GM21528 (cell line): ENCODE measurements around the gene ADAMTS8.

Experiments
- ATAC-seq: cut with Tn5 transposase; IDR thresholded peaks from one replicate; pipeline ENCODE4 v1.9.1; 2021; ENCODE audit warnings: mild to moderate bottlenecking, moderate library complexity; ENCODE audit not compliant: unreplicated experiment, low FRiP score

The ADAMTS8 gene, protein sequence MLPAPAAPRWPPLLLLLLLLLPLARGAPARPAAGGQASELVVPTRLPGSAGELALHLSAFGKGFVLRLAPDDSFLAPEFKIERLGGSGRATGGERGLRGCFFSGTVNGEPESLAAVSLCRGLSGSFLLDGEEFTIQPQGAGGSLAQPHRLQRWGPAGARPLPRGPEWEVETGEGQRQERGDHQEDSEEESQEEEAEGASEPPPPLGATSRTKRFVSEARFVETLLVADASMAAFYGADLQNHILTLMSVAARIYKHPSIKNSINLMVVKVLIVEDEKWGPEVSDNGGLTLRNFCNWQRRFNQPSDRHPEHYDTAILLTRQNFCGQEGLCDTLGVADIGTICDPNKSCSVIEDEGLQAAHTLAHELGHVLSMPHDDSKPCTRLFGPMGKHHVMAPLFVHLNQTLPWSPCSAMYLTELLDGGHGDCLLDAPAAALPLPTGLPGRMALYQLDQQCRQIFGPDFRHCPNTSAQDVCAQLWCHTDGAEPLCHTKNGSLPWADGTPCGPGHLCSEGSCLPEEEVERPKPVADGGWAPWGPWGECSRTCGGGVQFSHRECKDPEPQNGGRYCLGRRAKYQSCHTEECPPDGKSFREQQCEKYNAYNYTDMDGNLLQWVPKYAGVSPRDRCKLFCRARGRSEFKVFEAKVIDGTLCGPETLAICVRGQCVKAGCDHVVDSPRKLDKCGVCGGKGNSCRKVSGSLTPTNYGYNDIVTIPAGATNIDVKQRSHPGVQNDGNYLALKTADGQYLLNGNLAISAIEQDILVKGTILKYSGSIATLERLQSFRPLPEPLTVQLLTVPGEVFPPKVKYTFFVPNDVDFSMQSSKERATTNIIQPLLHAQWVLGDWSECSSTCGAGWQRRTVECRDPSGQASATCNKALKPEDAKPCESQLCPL

DNA sequence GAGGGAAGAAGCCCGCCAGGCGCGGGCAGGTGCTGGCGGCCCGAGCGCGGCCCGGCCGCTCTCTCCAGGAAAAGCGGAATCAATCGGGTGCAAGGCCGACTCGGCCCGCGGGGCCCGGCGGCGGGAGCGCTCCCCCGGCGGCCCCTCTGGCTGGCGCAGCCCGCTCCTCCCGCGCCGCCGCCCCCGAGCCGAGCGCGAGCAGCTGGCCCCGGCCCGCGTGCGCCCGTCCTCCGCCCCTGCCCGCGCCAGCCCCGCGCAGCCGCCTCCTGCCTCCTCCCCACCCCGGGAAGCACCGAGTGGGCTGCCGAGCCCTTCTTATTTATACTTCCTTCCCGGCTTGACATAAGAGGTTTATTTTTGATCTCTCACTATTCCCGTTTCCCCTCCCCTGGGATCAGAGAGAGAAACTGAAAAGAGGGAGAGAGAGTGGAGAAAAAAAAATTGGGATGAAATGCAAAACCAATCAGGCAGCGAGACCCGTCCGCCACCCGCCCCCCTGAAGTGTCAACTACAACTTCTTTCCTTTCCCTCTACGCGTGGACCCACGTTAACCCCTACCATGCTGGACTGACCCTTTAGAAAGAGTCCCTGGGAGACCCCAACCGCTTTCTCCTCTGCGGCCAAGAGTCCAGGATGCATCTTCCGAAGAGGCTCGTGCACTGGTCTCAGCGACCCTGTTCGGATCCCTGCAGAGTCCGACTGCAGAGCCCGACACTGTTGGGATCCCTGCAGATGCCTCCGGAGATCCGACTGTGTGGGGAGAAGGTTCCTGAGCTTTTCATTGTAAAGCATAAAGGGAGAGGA, at the start of gene ADAMTS8:
ADAMTS8 (minus strand) TSS at position 294 of the 804 bp plus-strand sequence. CDS start 323 bp downstream, outside the sequence.
- ATAC-seq = no peak

GRCh38 chr11:130477586-130478203, 49.3 kb upstream of the ADAMTS8 start:
- ATAC-seq = no peak

GRCh38 chr11:130476922-130477491, 48.6 kb upstream of the ADAMTS8 start:
- no peak for ATAC-seq

DNA sequence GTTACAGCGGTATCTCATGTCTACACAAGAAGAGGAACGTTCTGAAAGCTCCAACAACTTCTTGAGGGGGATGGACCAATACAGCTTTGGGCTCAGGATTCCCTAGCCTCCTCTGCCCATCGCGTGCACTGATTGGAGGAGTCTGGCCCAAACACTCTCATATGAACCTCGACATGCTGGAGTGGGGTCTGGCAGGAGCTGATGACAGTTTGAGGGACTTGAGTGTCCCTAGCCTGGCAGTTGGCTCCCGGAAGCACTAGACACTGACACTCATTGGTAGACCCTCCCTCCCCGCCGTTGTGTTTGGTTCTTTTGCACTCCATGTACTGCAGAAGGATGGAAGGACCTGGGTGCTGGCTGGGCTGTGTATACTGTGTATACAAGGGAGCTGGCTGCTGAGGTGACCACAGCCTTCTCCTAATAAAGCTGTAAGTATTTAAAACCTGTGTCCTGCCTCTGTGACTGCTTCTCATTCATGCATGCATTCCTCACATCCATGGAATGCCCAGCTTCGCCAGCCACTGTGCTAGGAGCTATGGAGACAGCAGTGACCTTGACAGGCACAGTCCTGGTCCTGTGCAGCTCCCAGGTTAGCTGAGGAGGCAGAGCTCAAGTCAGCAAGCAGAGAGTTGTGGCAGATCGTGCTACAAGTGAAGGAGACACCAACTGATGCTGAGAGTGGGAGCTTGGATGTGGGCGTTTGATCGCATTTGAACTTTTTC, 48.0 kb upstream of the ADAMTS8 start:
- ATAC-seq = no peak

- no peak for ATAC-seq
Measured at GRCh38 chr11:130475426-130476053, 47.1 kb upstream of the ADAMTS8 start.

GRCh38 chr11:130474637-130475400, 46.4 kb upstream of the ADAMTS8 start:
- no peak for ATAC-seq

- no peak for ATAC-seq
Measured at GRCh38 chr11:130473795-130474377, 45.5 kb upstream of the ADAMTS8 start.

DNA sequence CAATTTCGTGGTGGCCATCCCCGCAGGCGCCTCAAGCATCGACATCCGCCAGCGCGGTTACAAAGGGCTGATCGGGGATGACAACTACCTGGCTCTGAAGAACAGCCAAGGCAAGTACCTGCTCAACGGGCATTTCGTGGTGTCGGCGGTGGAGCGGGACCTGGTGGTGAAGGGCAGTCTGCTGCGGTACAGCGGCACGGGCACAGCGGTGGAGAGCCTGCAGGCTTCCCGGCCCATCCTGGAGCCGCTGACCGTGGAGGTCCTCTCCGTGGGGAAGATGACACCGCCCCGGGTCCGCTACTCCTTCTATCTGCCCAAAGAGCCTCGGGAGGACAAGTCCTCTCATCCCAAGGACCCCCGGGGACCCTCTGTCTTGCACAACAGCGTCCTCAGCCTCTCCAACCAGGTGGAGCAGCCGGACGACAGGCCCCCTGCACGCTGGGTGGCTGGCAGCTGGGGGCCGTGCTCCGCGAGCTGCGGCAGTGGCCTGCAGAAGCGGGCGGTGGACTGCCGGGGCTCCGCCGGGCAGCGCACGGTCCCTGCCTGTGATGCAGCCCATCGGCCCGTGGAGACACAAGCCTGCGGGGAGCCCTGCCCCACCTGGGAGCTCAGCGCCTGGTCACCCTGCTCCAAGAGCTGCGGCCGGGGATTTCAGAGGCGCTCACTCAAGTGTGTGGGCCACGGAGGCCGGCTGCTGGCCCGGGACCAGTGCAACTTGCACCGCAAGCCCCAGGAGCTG, 44.8 kb upstream of the ADAMTS8 start:
- no peak for ATAC-seq

DNA sequence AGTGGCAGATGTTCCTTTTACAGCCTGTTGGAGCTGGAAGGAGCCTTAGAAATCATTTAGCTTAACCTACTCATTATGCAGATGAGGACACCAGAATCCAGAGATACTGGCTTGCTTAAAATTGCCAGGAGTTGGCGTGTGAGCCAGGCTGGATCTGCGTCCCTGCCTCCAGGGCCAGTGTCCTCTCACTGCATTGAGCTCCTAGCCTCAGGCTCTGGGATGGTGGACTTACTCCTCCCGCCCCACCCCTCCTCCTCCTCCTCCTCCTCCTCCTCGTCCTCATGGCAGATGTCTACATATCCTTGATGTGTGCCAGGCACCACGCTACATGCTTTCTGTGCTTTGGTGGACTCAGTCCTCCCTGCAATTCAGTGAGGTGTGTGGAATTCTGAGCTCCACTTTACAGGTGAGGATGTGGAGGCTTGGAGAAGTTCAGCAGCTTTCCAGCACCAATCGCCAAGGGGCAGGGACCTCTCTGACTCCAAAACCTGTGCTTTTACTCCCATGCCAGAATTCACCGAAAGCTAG, 44.1 kb upstream of the ADAMTS8 start:
- no peak for ATAC-seq

GRCh38 chr11:130471731-130472433, 43.5 kb upstream of the ADAMTS8 start:
- no peak for ATAC-seq

- no peak for ATAC-seq
Measured at GRCh38 chr11:130470832-130471706, 42.7 kb upstream of the ADAMTS8 start.

DNA sequence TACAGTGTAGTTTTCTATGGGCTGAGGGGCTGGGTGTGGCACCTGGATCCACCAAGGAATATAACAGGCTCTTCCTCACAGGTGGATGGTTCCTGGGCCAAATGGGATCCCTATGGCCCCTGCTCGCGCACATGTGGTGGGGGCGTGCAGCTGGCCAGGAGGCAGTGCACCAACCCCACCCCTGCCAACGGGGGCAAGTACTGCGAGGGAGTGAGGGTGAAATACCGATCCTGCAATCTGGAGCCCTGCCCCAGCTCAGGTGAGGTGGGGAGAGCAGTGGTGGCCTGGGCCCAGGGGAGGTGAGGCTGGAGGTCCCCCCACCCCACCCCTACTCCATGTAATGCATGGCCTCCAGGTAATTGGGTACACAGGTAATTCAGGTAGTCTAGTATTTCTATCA, 40.8 kb upstream of the ADAMTS8 start:
- no peak for ATAC-seq

DNA sequence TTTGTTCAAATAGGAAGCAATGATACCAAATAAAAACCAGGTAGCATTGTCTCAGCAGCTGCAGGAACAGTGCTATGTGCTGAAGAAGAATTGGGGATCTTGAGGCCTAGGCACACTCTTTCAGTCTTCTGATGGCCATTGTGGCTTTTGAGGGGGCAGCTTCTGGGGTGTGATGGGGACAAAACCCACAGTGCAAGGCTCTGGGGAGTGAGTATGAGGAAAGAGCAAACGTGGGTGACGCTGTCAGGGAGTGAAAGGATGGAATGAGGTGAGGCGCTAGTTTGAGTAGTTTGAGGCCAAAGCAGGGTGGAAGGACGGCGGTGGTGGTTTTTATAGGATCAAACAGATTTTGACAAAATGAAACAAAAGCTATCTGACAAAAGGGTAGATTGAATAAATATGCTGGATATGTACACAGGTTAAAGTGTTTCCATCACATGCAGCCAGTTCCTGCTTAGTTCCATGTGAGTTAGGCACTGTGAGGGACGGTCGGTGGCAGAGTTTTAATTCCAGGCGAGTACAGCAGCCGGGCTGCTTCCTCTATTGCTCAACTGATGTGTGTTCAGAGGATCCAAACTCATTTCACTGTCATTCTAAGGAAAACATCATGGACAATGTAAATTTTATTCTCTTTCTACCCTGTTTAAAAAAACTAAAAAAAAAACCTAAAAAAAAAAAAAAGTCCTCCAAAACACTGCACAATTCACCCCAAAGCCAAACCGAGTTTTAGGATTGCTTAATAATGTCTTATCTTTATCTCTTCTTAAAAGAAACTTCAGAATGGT, 38.9 kb upstream of the ADAMTS8 start:
- ATAC-seq = no peak

GRCh38 chr11:130465263-130465662, 36.9 kb upstream of the ADAMTS8 start:
- ATAC-seq = no peak
